ENCODE data around the gene FNDC3B. TPM values are rescaled to one million over a fixed set of nuclear protein-coding genes. Genes with fewer than 3 reads are reported as not detected.

The FNDC3B gene
- total RNA-seq, 4 donors from 2014 or later, result 59.8 to 72.6 (median 65.6) TPM

- no peak for TF ChIP-seq POLR2A (IDR thresholded peaks at IDR 0.05; ENCODE audit: low read depth)
- TF ChIP-seq POLR2AphosphoS5 (IDR thresholded peaks at IDR 0.05), result no peak
- no peak for TF ChIP-seq CTCF (IDR thresholded peaks at IDR 0.05)
- TF ChIP-seq EP300 (IDR thresholded peaks at IDR 0.05), result no peak
- H3K27ac ChIP-seq (replicated peaks in 1 of 4), result no peak overlapping the region
- H3K4me1 ChIP-seq, result peaks cover 33 to 59% (median 58%) of the 10 kb centered on the region in 4 donors
- H3K4me3 ChIP-seq, result no peak overlapping the region
- H3K27me3 ChIP-seq, result no peaks in the 10 kb centered on the region
- WGBS, result 86% methylated on average over 5 of the region's 5 CpGs
- peaks cover 8 to 59% (median 44%) of the 10 kb centered on the region in 4 donors for H3K36me3 ChIP-seq
- H3K9me3 ChIP-seq, result no peaks in the 10 kb centered on the region
- intact Hi-C loops (cut with DNase I), result no loop called here
- no peak for DNase-seq (ENCODE audit: extremely low spot score)
These were observed 273.3 kb downstream of the FNDC3B start for GRCh38 chr3:172312711-172313110.

- Histone ChIP-seq H3K27me3 (no peaks in the 10 kb centered on the region), H3K4me3 (no peak overlapping the region), H3K36me3 (peaks cover 7 to 49% (median 35%) of the 10 kb centered on the region in 4 donors), H3K4me1 (peaks cover 42 to 69% (median 67%) of the 10 kb centered on the region in 4 donors), H3K9me3 (no peaks in the 10 kb centered on the region), H3K27ac (replicated peaks in 1 of 4) (peak overlapping the region in 2 of 4 donors; percentile 11 to 47)
- 76% methylated on average over 3 of the region's 3 CpGs for WGBS
- intact Hi-C loops (cut with DNase I), result no loop called here
- no peak for TF ChIP-seq POLR2A (IDR thresholded peaks at IDR 0.05; ENCODE audit: low read depth)
- TF ChIP-seq POLR2AphosphoS5 (IDR thresholded peaks at IDR 0.05), result no peak
- no peak for TF ChIP-seq CTCF (IDR thresholded peaks at IDR 0.05)
- no peak for TF ChIP-seq EP300 (IDR thresholded peaks at IDR 0.05)
- DNase-seq (ENCODE audit: extremely low spot score), result no peak
These were observed 274.3 kb downstream of the FNDC3B start for GRCh38 chr3:172313671-172314070.

GRCh38 chr3:172314591-172315160, 275.3 kb downstream of the FNDC3B start:
- H3K27me3 ChIP-seq, result no peaks in the 10 kb centered on the region
- H3K4me1 ChIP-seq, result peaks cover 47 to 79% (median 77%) of the 10 kb centered on the region in 4 donors
- H3K4me3 ChIP-seq, result no peak overlapping the region
- no peak for DNase-seq (ENCODE audit: extremely low spot score)
- no peaks in the 10 kb centered on the region for H3K9me3 ChIP-seq
- intact Hi-C loops (cut with DNase I), result no loop called here
- peaks cover 7 to 39% (median 25%) of the 10 kb centered on the region in 4 donors for H3K36me3 ChIP-seq
- peak overlapping the region in 3 of 4 donors; percentile 19 to 68 (median 38) for H3K27ac ChIP-seq (replicated peaks in 1 of 4)
- WGBS, result 92% methylated on average over 8 of the region's 8 CpGs
- TF ChIP-seq EP300 (IDR thresholded peaks at IDR 0.05) (no peak), CTCF (IDR thresholded peaks at IDR 0.05) (no peak), POLR2AphosphoS5 (IDR thresholded peaks at IDR 0.05) (no peak)

- WGBS, result 66% methylated on average over 11 of the region's 11 CpGs
- no peak for DNase-seq (ENCODE audit: extremely low spot score)
- TF ChIP-seq POLR2AphosphoS5 (IDR thresholded peaks at IDR 0.05) (peak in 1 of 2 donors; percentile 41), EP300 (IDR thresholded peaks at IDR 0.05) (no peak)
- peaks cover 7 to 31% (median 20%) of the 10 kb centered on the region in 4 donors for H3K36me3 ChIP-seq
- no peaks in the 10 kb centered on the region for H3K9me3 ChIP-seq
- no peak overlapping the region for H3K4me3 ChIP-seq
- H3K4me1 ChIP-seq, result peaks cover 55 to 87% (median 86%) of the 10 kb centered on the region in 4 donors
- no peaks in the 10 kb centered on the region for H3K27me3 ChIP-seq
- H3K27ac ChIP-seq (replicated peaks in 1 of 4), result peak overlapping the region; percentile 38 to 78 (median 55)
- intact Hi-C loops (cut with DNase I), result no loop called here
These were observed 276.2 kb downstream of the FNDC3B start for GRCh38 chr3:172315401-172316091.

- H3K36me3 ChIP-seq, result peaks cover 0 to 19% (median 10%) of the 10 kb centered on the region in 4 donors
- H3K4me3 ChIP-seq, result no peak overlapping the region
- H3K9me3 ChIP-seq, result no peaks in the 10 kb centered on the region
- DNase-seq (ENCODE audit: extremely low spot score), result no peak
- intact Hi-C loops (cut with DNase I), result no loop called here
- H3K27me3 ChIP-seq, result no peaks in the 10 kb centered on the region
- peak overlapping the region; percentile 38 to 78 (median 72) for H3K27ac ChIP-seq (replicated peaks in 1 of 4)
- H3K4me1 ChIP-seq, result peaks cover 67 to 97% (median 93%) of the 10 kb centered on the region in 4 donors
- TF ChIP-seq CTCF (IDR thresholded peaks at IDR 0.05) (no peak), POLR2AphosphoS5 (IDR thresholded peaks at IDR 0.05) (no peak), EP300 (IDR thresholded peaks at IDR 0.05) (no peak), POLR2A (IDR thresholded peaks at IDR 0.05; ENCODE audit: low read depth) (no peak)
- WGBS, result 81% methylated on average over 4 of the region's 4 CpGs
These were observed 277.4 kb downstream of the FNDC3B start for GRCh38 chr3:172316758-172317157.

Data from esophagus muscularis mucosa (tissue), 4 donors.